ENCODE data around the gene CDH18. TPM values are rescaled to one million over a fixed set of nuclear protein-coding genes. Genes with fewer than 3 reads are reported as not detected.

The CDH18 gene
- total RNA-seq, 1 donor from 2014 or later, result not detected

- intact Hi-C loops (cut with DNase I), result no loop called here
- Histone ChIP-seq H3K4me3 (no peak overlapping the region), H3K27me3 (ENCODE audit: low read depth) (no peaks in the 10 kb centered on the region), H3K4me1 (no peaks in the 10 kb centered on the region), H3K27ac (no peak overlapping the region), H3K36me3 (no peaks in the 10 kb centered on the region), H3K9me3 (no peaks in the 10 kb centered on the region)
- no peak for TF ChIP-seq CTCF (IDR thresholded peaks at IDR 0.05)
- no peak for DNase-seq
- no peak for ATAC-seq
Measured at GRCh38 chr5:19975795-19976194, 12.2 kb downstream of the CDH18 start.

- H3K27me3 ChIP-seq (ENCODE audit: low read depth), result no peaks in the 10 kb centered on the region
- H3K9me3 ChIP-seq, result no peaks in the 10 kb centered on the region
- intact Hi-C loops (cut with DNase I), result no loop called here
- DNase-seq (no peak), ATAC-seq (no peak)
- no peaks in the 10 kb centered on the region for H3K4me1 ChIP-seq
- no peak overlapping the region for H3K27ac ChIP-seq
- H3K4me3 ChIP-seq, result no peak overlapping the region
- no peaks in the 10 kb centered on the region for H3K36me3 ChIP-seq
- TF ChIP-seq CTCF (IDR thresholded peaks at IDR 0.05), result no peak
Measured at GRCh38 chr5:19960451-19960850, 27.5 kb downstream of the CDH18 start.

GRCh38 chr5:19959830-19960384 lies 28.1 kb downstream of the CDH18 start:
- Histone ChIP-seq H3K27me3 (ENCODE audit: low read depth) (no peaks in the 10 kb centered on the region), H3K9me3 (no peaks in the 10 kb centered on the region), H3K4me3 (no peak overlapping the region), H3K4me1 (no peaks in the 10 kb centered on the region), H3K36me3 (no peaks in the 10 kb centered on the region), H3K27ac (no peak overlapping the region)
- intact Hi-C loops (cut with DNase I), result no loop called here
- ATAC-seq (no peak), DNase-seq (no peak)
- TF ChIP-seq CTCF (IDR thresholded peaks at IDR 0.05), result no peak

GRCh38 chr5:19950897-19951296 lies 37.1 kb downstream of the CDH18 start:
- no peak for DNase-seq
- Histone ChIP-seq H3K9me3 (no peaks in the 10 kb centered on the region), H3K4me3 (no peak overlapping the region), H3K36me3 (no peaks in the 10 kb centered on the region), H3K4me1 (no peaks in the 10 kb centered on the region), H3K27ac (no peak overlapping the region), H3K27me3 (ENCODE audit: low read depth) (no peaks in the 10 kb centered on the region)
- TF ChIP-seq CTCF (IDR thresholded peaks at IDR 0.05), result no peak
- intact Hi-C loops (cut with DNase I), result no loop called here
- ATAC-seq, result no peak

- no peaks in the 10 kb centered on the region for H3K9me3 ChIP-seq
- H3K4me1 ChIP-seq, result no peaks in the 10 kb centered on the region
- DNase-seq (no peak), ATAC-seq (no peak)
- intact Hi-C loops (cut with DNase I), result no loop called here
- no peaks in the 10 kb centered on the region for H3K36me3 ChIP-seq
- H3K4me3 ChIP-seq, result no peak overlapping the region
- no peak overlapping the region for H3K27ac ChIP-seq
- TF ChIP-seq CTCF (IDR thresholded peaks at IDR 0.05), result no peak
- H3K27me3 ChIP-seq (ENCODE audit: low read depth), result no peaks in the 10 kb centered on the region
Measured at GRCh38 chr5:19940192-19940591, 47.8 kb downstream of the CDH18 start.

- no peak for TF ChIP-seq CTCF (IDR thresholded peaks at IDR 0.05)
- no peak for ATAC-seq
- no peak overlapping the region for H3K4me3 ChIP-seq
- H3K4me1 ChIP-seq, result no peaks in the 10 kb centered on the region
- no peak for DNase-seq
- no peaks in the 10 kb centered on the region for H3K27me3 ChIP-seq (ENCODE audit: low read depth)
- H3K9me3 ChIP-seq, result no peaks in the 10 kb centered on the region
- H3K36me3 ChIP-seq, result no peaks in the 10 kb centered on the region
- H3K27ac ChIP-seq, result no peak overlapping the region
- intact Hi-C loops (cut with DNase I), result no loop called here
Measured at GRCh38 chr5:19930451-19930850, 57.5 kb downstream of the CDH18 start.
